ENCODE data around the gene FIGN. TPM values are rescaled to one million over a fixed set of nuclear protein-coding genes. Genes with fewer than 3 reads are reported as not detected.

Gene FIGN
- total RNA-seq, 3 donors from 2014 or later: 2.6 to 13.9 (median 5.0) TPM

DNA sequence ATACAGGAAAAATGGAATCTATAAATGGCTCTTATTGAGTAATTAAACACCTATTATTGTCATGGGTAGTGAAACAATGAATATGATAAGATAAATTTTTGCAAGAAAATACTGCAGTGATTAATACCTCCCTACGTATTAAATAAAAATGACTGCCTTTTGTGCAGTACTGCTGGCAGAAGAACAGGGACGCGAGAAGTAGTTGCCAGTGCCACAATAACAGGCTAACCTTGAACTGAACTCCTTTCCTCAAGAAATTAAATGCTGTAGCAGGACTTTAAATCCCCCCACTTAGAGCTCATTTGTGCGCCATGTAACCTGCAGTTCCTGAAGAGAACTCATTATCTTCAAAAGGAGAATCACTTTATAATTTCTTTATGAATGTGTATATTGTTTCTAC lies 24.6 kb downstream of the FIGN start:
- H3K27ac ChIP-seq: no peak overlapping the region
- no peaks in the 10 kb centered on the region for H3K27me3 ChIP-seq
- H3K36me3 ChIP-seq: no peaks in the 10 kb centered on the region
- intact Hi-C loops (cut with DNase I; ENCODE audit: low total_unique reads): no loop called here
- TF ChIP-seq POLR2AphosphoS5 (IDR thresholded peaks at IDR 0.05): no peak
- TF ChIP-seq, protein P1, sequence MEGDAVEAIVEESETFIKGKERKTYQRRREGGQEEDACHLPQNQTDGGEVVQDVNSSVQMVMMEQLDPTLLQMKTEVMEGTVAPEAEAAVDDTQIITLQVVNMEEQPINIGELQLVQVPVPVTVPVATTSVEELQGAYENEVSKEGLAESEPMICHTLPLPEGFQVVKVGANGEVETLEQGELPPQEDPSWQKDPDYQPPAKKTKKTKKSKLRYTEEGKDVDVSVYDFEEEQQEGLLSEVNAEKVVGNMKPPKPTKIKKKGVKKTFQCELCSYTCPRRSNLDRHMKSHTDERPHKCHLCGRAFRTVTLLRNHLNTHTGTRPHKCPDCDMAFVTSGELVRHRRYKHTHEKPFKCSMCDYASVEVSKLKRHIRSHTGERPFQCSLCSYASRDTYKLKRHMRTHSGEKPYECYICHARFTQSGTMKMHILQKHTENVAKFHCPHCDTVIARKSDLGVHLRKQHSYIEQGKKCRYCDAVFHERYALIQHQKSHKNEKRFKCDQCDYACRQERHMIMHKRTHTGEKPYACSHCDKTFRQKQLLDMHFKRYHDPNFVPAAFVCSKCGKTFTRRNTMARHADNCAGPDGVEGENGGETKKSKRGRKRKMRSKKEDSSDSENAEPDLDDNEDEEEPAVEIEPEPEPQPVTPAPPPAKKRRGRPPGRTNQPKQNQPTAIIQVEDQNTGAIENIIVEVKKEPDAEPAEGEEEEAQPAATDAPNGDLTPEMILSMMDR (IDR thresholded peaks at IDR 0.05): no peak
- no peak for TF ChIP-seq POLR2A (IDR thresholded peaks at IDR 0.05)
- no peaks in the 10 kb centered on the region for H3K4me1 ChIP-seq
- H3K9me3 ChIP-seq: no peaks in the 10 kb centered on the region
- DNase-seq (ENCODE audit: low spot score in 2 of 2): no peak
- H3K4me3 ChIP-seq: no peak overlapping the region

DNA sequence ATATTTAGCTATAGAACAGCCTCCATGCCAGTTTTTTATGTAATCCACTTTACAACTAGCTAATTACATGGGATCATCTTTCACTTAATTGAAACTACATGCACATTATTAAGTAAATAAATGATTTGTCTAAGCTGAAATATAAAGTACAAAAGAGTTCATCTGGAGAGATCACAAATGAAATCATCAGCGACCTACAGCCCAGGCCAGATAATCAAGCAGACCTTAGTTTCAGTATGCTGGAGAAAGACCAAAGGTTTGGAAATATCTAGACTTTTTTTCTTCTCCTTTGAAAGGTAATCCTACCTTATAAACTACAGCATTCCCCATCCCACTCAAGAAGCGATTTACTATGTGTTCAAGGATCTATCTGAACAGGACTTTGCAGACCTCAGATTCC lies 26.5 kb downstream of the FIGN start:
- TF ChIP-seq, protein P1 (IDR thresholded peaks at IDR 0.05): no peak
- no peak for TF ChIP-seq POLR2AphosphoS5 (IDR thresholded peaks at IDR 0.05)
- no peak for TF ChIP-seq POLR2A (IDR thresholded peaks at IDR 0.05)
- no peaks in the 10 kb centered on the region for H3K27me3 ChIP-seq
- intact Hi-C loops (cut with DNase I; ENCODE audit: low total_unique reads): no loop called here
- no peak overlapping the region for H3K27ac ChIP-seq
- DNase-seq (ENCODE audit: low spot score in 2 of 2): no peak
- no peaks in the 10 kb centered on the region for H3K36me3 ChIP-seq
- H3K4me1 ChIP-seq: no peaks in the 10 kb centered on the region
- no peaks in the 10 kb centered on the region for H3K9me3 ChIP-seq
- H3K4me3 ChIP-seq: no peak overlapping the region

- Histone ChIP-seq H3K27me3 (no peaks in the 10 kb centered on the region), H3K9me3 (no peaks in the 10 kb centered on the region), H3K36me3 (no peaks in the 10 kb centered on the region), H3K27ac (no peak overlapping the region), H3K4me3 (no peak overlapping the region), H3K4me1 (no peaks in the 10 kb centered on the region)
- intact Hi-C loops (cut with DNase I; ENCODE audit: low total_unique reads): no loop called here
- DNase-seq (ENCODE audit: low spot score in 2 of 2): no peak
- no peak for TF ChIP-seq POLR2AphosphoS5 (IDR thresholded peaks at IDR 0.05)
- TF ChIP-seq, protein P1 (IDR thresholded peaks at IDR 0.05): no peak
- no peak for TF ChIP-seq POLR2A (IDR thresholded peaks at IDR 0.05)
Observed at GRCh38 chr2:163708265-163708664, 27.5 kb downstream of the FIGN start.

DNA sequence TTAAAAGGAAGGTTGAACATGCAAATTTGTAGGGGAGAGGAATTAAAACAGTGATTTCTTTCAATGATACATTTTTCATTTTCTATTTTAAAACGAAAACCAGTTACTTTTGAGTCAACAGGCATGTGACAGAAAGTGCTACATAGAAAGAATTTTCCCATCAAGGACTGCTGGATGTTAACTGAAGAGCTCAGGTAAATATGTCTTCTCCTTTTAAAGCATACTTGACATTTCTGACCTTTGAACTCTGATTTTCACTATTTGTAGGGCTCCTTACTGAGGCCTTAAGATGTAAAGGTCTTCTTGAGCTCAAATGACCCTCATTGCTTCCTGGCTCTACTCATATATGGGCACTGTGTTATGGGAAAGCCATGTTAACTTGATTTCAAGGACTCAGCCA lies 32.4 kb downstream of the FIGN start:
- Histone ChIP-seq H3K9me3 (no peaks in the 10 kb centered on the region), H3K4me1 (no peaks in the 10 kb centered on the region), H3K27ac (no peak overlapping the region), H3K4me3 (no peak overlapping the region), H3K27me3 (no peaks in the 10 kb centered on the region), H3K36me3 (no peaks in the 10 kb centered on the region)
- intact Hi-C loops (cut with DNase I; ENCODE audit: low total_unique reads): no loop called here
- DNase-seq (ENCODE audit: low spot score in 2 of 2): no peak
- TF ChIP-seq, protein P1 (IDR thresholded peaks at IDR 0.05): no peak
- TF ChIP-seq POLR2A (IDR thresholded peaks at IDR 0.05) (no peak), POLR2AphosphoS5 (IDR thresholded peaks at IDR 0.05) (no peak)

GRCh38 chr2:163701399-163702195 lies 34.2 kb downstream of the FIGN start:
- Histone ChIP-seq H3K27ac (no peak overlapping the region), H3K4me3 (no peak overlapping the region), H3K36me3 (no peaks in the 10 kb centered on the region), H3K9me3 (no peaks in the 10 kb centered on the region), H3K27me3 (no peaks in the 10 kb centered on the region), H3K4me1 (no peaks in the 10 kb centered on the region)
- intact Hi-C loops (cut with DNase I; ENCODE audit: low total_unique reads): no loop called here
- TF ChIP-seq, protein P1 (IDR thresholded peaks at IDR 0.05): no peak
- no peak for TF ChIP-seq POLR2A (IDR thresholded peaks at IDR 0.05)
- TF ChIP-seq POLR2AphosphoS5 (IDR thresholded peaks at IDR 0.05): no peak
- DNase-seq (ENCODE audit: low spot score in 2 of 2): no peak

Data from breast epithelium (tissue), 4 donors.